Right lobe of liver (tissue), 4 donors: ENCODE data around the gene S1PR3.

Experiments
- CTCF ChIP-seq, 4 donors: fragments of 200-600 bp in 3 of 4; fragments of 450-650 bp in 1 of 4; IDR thresholded peaks; one replicate each; pipeline versions ENCODE4 v1.5.1 to v1.8.0; 2016 to 2022; ENCODE audit warnings: antibody characterized with exemption in 4 of 4, mild to moderate bottlenecking in 2 of 4
- POLR2A ChIP-seq: fragments of 450-650 bp; IDR thresholded peaks from one replicate; pipeline ENCODE4 v1.6.1; 2017; ENCODE audit warnings: antibody characterized with exemption, mild to moderate bottlenecking
- donor health status: DM: no; HTN: no; CAD: no.
- donor health status: DM: no; HTN: no; CAD: no.
- donor health status: DM: no; HTN: yes; CAD: no.

- no peak for TF ChIP-seq CTCF (IDR thresholded peaks at IDR 0.05)
- no peak for TF ChIP-seq POLR2A
Observed at GRCh38 chr9:88995200-88995577, 3.9 kb downstream of the S1PR3 start.
